ENCODE measurements around the gene FADD.
"Not testable (repeated sequence)": the region's sequence is repeated elsewhere in the genome, so short reads cannot be mapped to it uniquely, and the experiment has no call there.

FADD gene

GRCh38 chr11:70182266-70182665 lies 20.8 kb upstream of the FADD start:
- no peak for DNase-seq

GRCh38 chr11:70183032-70183431 lies 20.1 kb upstream of the FADD start:
- DNase-seq, result no peak

GRCh38 chr11:70183483-70184176 lies 19.5 kb upstream of the FADD start:
- DNase-seq, result no peak

- no peak for DNase-seq
Measured at GRCh38 chr11:70184396-70184795, 18.7 kb upstream of the FADD start.

GRCh38 chr11:70185348-70186055 lies 17.6 kb upstream of the FADD start:
- no peak for DNase-seq

GRCh38 chr11:70186420-70186819 lies 16.7 kb upstream of the FADD start:
- no peak for DNase-seq

- DNase-seq, result no peak
Measured at GRCh38 chr11:70186936-70187335, 16.2 kb upstream of the FADD start.

- DNase-seq, result no peak
Measured at GRCh38 chr11:70187771-70188170, 15.3 kb upstream of the FADD start.

- DNase-seq, result no peak
Measured at GRCh38 chr11:70189622-70190021, 13.5 kb upstream of the FADD start.

GRCh38 chr11:70191495-70192140 lies 11.5 kb upstream of the FADD start:
- DNase-seq, result peak in 1 of 2 donors; percentile 16

- DNase-seq, result no peak
Measured at GRCh38 chr11:70192666-70193410, 10.3 kb upstream of the FADD start.

- no peak for DNase-seq
Measured at GRCh38 chr11:70193411-70194292, 9.4 kb upstream of the FADD start.

GRCh38 chr11:70194792-70195791 lies 8.0 kb upstream of the FADD start:
- no peak for DNase-seq

GRCh38 chr11:70200212-70200844 lies 2.8 kb upstream of the FADD start:
- no peak for DNase-seq

GRCh38 chr11:70201047-70201446 lies 2.0 kb upstream of the FADD start:
- DNase-seq, result not testable (repeated sequence)

- no peak for DNase-seq
Measured at GRCh38 chr11:70201882-70202861, 924 bp upstream of the FADD start.

GRCh38 chr11:70203751-70204465 lies 812 bp downstream of the FADD start:
- no peak for DNase-seq

GRCh38 chr11:70204466-70204799 lies 1.3 kb downstream of the FADD start:
- no peak for DNase-seq
